Activated naive CD4-positive, alpha-beta T cell treated with Interleukin-2 at 50 U/mL for 16 hours (primary cell): ENCODE results near the gene VBP1.
"Not testable (repeated sequence)": the region's sequence is repeated elsewhere in the genome, so short reads cannot be mapped to it uniquely, and the experiment has no call there.

ENCODE experiments used
- DNase-seq: peaks from one replicate; pipeline ENCODE4 v3.0.0-alpha.2; 2020

Gene VBP1

GRCh38 chrX:155266439-155266838 lies 50.2 kb downstream of the VBP1 start:
- no peak for DNase-seq

- not testable (repeated sequence) for DNase-seq
These were observed 51.7 kb downstream of the VBP1 start for GRCh38 chrX:155267995-155268394.

GRCh38 chrX:155270969-155271368 lies 54.7 kb downstream of the VBP1 start:
- DNase-seq = no peak

GRCh38 chrX:155279873-155280272 lies 63.6 kb downstream of the VBP1 start:
- no peak for DNase-seq
